HEK293 (cell line): ENCODE results near the gene ARHGEF7.

Experiments used
- ATF2 ChIP-seq: fragments of 450-650 bp; formaldehyde crosslinking; IDR thresholded peaks from 2 replicates; pipeline ENCODE4 v1.5.1; 2016; ENCODE audit warnings: missing biosample characterization, missing genetic modification characterization, low read depth
- CTCF ChIP-seq: fragments of 450-650 bp; formaldehyde crosslinking; IDR thresholded peaks from 2 replicates; pipeline ENCODE4 v1.5.1; 2016; ENCODE audit warnings: missing biosample characterization, missing genetic modification characterization
- FEZF1 ChIP-seq: fragments of 450-650 bp; formaldehyde crosslinking; IDR thresholded peaks from 2 replicates; pipeline ENCODE4 v1.5.1; 2016; ENCODE audit warnings: missing biosample characterization, missing genetic modification characterization
- PRDM1 ChIP-seq: fragments of 450-650 bp; formaldehyde crosslinking; IDR thresholded peaks from 2 replicates; pipeline ENCODE4; 2016; ENCODE audit warnings: missing biosample characterization, missing genetic modification characterization
- YY2 ChIP-seq: fragments of 450-650 bp; formaldehyde crosslinking; IDR thresholded peaks from 2 replicates; pipeline ENCODE4 v1.5.1; 2016; ENCODE audit warnings: missing biosample characterization, missing genetic modification characterization
- ZBTB21 ChIP-seq: fragments of 450-650 bp; formaldehyde crosslinking; IDR thresholded peaks from 2 replicates; pipeline ENCODE4 v1.5.1; 2017; ENCODE audit warnings: missing biosample characterization, missing genetic modification characterization
- ZBTB44 ChIP-seq: fragments of 450-650 bp; IDR thresholded peaks from 2 replicates; pipeline ENCODE4 v1.5.1; 2018; ENCODE audit warnings: missing biosample characterization, mild to moderate bottlenecking, missing genetic modification characterization
- ZFP69B ChIP-seq: fragments of 450-650 bp; formaldehyde crosslinking; IDR thresholded peaks from 2 replicates; pipeline ENCODE4 v1.5.1; 2016; ENCODE audit warnings: missing biosample characterization, missing genetic modification characterization
- ZNF600 ChIP-seq: fragments of 450-650 bp; formaldehyde crosslinking; IDR thresholded peaks from 2 replicates; pipeline ENCODE4 v1.5.1; 2016; ENCODE audit warnings: missing biosample characterization, missing genetic modification characterization
- ZNF677 ChIP-seq: fragments of 450-650 bp; IDR thresholded peaks from 2 replicates; pipeline ENCODE4 v1.5.0; 2018; ENCODE audit warnings: missing biosample characterization, mild to moderate bottlenecking, missing genetic modification characterization, moderate library complexity
- ZSCAN18 ChIP-seq: fragments of 450-650 bp; formaldehyde crosslinking; IDR thresholded peaks from 2 replicates; pipeline ENCODE4 v1.5.1; 2016; ENCODE audit warnings: missing biosample characterization, missing genetic modification characterization
- ZSCAN30 ChIP-seq: fragments of 450-650 bp; IDR thresholded peaks from 2 replicates; pipeline ENCODE4 v1.5.1; 2018; ENCODE audit warnings: missing biosample characterization, mild to moderate bottlenecking, missing genetic modification characterization, moderate library complexity

DNA sequence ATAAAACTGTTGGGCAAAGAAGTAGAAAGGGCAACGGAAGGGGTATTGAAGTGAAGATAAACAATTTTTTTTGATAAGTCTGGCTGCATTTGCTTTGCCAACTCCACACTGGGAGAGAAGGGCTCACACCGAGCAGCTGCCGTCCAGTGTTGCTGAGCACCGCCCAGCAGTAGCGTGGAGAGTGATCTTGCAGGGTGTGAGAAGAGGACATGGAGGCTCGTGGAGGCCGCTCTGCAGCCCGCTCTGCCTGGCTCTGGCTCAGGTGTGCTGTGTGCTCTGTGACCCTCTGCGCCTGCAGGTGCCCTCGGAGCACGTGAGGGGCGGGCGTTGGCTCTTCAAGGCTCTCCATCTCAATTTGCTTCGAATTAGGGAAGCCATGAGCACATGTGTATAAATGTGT, 169.5 kb downstream of the ARHGEF7 start:
- TF ChIP-seq ZFP69B (tag by site-specific recombination) (no peak), CTCF (tag by site-specific recombination) (no peak), ZSCAN30 (no peak), ZBTB44 (no peak), ATF2 (no peak), ZBTB21 (tag by site-specific recombination) (no peak), YY2 (tag by site-specific recombination) (no peak), FEZF1 (tag by site-specific recombination) (no peak), ZNF600 (tag by site-specific recombination) (no peak), PRDM1 (tag by site-specific recombination) (no peak), ZNF677 (no peak), ZSCAN18 (tag by site-specific recombination) (no peak)
